ENCODE data around the gene ZNF768. TPM values are rescaled to one million over a fixed set of nuclear protein-coding genes. Genes with fewer than 3 reads are reported as not detected.
A peak's percentile ranks its signal among the peaks of the same experiment; 100 is the strongest.
"Not testable (repeated sequence)": the region's sequence is repeated elsewhere in the genome, so short reads cannot be mapped to it uniquely, and the experiment has no call there.

The ZNF768 gene
- total RNA-seq, 2 experiments from 2014 or later: 6.2 to 10.3 TPM

GRCh38 chr16:30524575-30525568 is 1.5 kb downstream of the ZNF768 start:
- Mint-ChIP-seq H3K36me3 (peaks cover 21% of the 10 kb centered on the region), H3K4me1 (peaks cover 22% of the 10 kb centered on the region), H3K27ac (no peak overlapping the region), H3K27me3 (no peaks in the 10 kb centered on the region), H3K4me3 (no peak overlapping the region), H3K9me3 (ENCODE audit: low read depth) (no peaks in the 10 kb centered on the region)
- ATAC-seq (no peak), DNase-seq (no peak)
- CTCF ChIA-PET: interaction anchor here (0.9 to 1.8 kb wide), 4 partner anchors 45 to 95 kb away, joined by 3 to 5 read pairs (median 4); partner anchors contain the start of gene DCTPP1

DNA sequence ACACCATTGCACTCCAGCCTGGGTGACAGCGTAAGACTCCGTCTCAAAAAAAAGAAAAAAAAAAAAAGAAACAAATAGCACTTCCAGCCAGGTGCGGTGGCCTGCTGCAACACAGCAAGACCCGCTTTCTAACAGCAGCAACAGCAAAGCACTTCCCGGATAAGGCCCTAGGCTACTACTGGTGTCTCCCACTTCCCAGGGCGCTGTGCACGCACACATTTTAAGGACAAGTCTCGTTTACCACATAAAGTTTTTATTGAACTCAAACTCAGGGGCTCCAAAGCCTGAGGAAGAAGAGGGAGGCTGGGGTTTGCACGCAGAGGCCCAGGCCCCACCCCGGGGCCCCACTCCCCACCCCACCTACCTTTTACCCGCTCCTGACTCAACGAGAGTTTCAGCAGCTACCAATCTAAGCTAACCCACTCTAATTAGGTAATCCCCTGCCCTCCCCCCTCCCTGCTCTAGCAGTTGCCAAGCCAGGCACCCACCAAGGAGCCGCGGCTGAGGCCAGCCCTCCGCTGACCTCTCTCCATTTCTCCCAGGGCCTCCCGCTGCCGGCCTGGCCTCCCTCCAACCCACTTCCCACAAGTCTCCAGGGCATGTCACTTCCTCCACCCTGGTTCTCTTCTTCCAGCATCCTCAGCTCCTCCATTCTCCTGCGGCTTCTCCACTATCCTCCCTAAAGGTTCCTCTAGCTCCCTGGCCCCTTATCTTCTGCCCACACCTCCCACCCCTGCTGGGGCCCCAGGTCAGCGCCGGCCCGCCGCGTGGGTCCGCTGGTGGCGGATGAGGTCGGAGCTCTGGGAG is 2.4 kb downstream of the ZNF768 start:
- Mint-ChIP-seq H3K27ac (no peak overlapping the region), H3K4me3 (no peak overlapping the region), H3K27me3 (no peaks in the 10 kb centered on the region), H3K9me3 (ENCODE audit: low read depth) (no peaks in the 10 kb centered on the region), H3K4me1 (peaks cover 27% of the 10 kb centered on the region), H3K36me3 (peaks cover 30% of the 10 kb centered on the region)
- ATAC-seq: no peak
- CTCF ChIA-PET: interaction anchor here (0.9 to 1.8 kb wide), 2 partner anchors 54 to 74 kb away, joined by 3 to 5 read pairs; no protein-coding TSS in a partner anchor
- no peak for DNase-seq

GRCh38 chr16:30522702-30523463 is 3.5 kb downstream of the ZNF768 start:
- Mint-ChIP-seq H3K4me1 (peaks cover 25% of the 10 kb centered on the region), H3K36me3 (peaks cover 38% of the 10 kb centered on the region), H3K27ac (peak overlapping the region; percentile 54)
- H3K27me3 Mint-ChIP-seq; ATAC-seq; DNase-seq; H3K4me3 Mint-ChIP-seq; H3K9me3 Mint-ChIP-seq (ENCODE audit: low read depth): not testable (repeated sequence)
- CTCF ChIA-PET: interaction anchor here (0.9 to 1.3 kb wide), 2 partner anchors 24 to 93 kb away, joined by 4 to 5 read pairs; partner anchors contain the start of gene DCTPP1

DNA sequence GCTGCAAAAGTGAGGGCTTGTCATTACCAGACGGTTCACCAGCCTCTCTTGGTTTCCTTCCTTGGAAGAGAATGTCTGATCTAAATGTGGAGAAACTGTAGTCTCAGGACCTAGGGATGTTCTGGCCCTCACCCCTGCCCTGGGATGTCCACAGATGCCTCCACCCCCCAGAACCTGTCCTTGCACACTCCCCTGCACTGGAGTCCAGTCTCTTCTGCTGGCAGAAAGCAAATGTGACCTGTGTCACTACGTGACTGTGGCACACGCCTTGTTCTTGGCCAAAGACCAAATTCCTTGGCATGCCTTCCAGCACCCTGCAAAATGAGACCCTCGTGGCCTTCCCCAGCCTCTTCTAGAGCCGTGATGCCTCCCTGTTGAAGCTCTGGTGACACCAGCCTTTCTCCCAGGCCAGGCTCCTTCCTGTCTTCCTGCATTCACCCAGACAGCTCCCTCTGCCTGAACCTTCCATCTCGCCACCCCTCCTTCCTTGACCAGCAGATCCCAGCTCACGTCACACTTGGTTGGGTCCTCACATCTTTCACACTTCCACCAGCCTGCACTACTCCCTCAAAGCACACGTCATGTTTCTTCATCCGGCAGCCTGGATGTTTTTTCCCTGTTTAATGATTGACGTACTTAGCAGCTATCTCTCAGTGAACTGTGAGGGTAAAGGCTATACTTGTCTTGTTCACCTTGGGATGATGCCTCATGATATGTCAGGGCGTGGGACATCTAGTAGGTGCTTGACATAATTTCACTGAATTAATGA is 4.3 kb downstream of the ZNF768 start:
- Mint-ChIP-seq H3K36me3 (peaks cover 46% of the 10 kb centered on the region), H3K27ac (peak overlapping the region; percentile 25), H3K4me1 (peaks cover 26% of the 10 kb centered on the region), H3K27me3 (no peaks in the 10 kb centered on the region), H3K4me3 (no peak overlapping the region), H3K9me3 (ENCODE audit: low read depth) (no peaks in the 10 kb centered on the region)
- DNase-seq (no peak), ATAC-seq (no peak)
- CTCF ChIA-PET: interaction anchor here (1.3 kb wide), 1 partner anchor 92 kb away, joined by 5 read pairs; the partner anchor contains the start of gene DCTPP1

- Mint-ChIP-seq H3K9me3 (ENCODE audit: low read depth) (no peaks in the 10 kb centered on the region), H3K4me3 (no peak overlapping the region), H3K27me3 (no peaks in the 10 kb centered on the region), H3K27ac (no peak overlapping the region), H3K4me1 (peaks cover 31% of the 10 kb centered on the region), H3K36me3 (peaks cover 52% of the 10 kb centered on the region)
- CTCF ChIA-PET: no interaction called here
- DNase-seq: no peak
- ATAC-seq: no peak
These were observed 4.9 kb downstream of the ZNF768 start for GRCh38 chr16:30521476-30521872.

DNA sequence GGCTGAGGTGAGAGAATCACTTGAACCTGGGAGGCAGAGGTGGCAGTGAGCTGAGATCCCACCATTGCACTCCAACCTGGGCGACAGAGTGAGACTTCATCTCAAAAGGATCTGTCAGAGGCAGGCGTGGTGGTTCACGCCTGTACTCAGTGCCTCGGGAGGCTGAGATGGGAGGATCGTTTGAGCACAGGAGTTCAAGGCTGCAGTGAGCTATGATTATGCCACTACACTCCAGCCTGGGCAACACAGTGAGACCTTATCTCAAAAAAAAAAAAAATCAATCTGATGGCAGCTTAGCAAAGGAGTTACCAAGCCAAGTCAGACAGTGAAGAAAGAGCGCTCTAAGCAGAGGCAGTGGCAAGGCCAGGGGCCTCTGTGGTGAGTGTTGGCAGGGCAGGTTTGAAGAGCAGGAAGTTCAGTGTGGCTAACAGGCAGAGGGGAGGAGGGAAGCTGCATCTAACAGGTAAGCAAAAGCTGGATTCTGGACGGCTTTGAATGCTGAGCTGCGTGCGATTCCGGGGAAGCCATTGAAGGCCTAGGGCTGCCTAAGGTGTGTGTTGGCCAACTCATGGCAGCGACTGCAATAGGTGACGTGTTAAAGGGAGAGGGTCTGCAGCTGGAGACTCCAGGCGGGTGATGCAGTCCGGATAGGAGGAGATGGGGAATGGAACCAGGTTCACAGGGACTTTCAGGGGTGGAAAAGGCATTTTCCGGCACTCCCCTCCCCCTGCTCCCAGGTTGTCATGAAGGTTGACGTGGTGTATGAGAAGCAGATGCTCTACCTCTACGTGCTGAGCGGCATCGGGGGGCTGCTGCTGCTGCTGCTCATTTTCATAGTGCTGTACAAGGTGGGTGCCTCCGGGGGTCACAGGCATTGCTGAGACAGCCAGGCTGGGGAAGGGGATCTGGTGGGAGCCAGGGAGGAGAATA is 7.0 kb downstream of the ZNF768 start:
- Mint-ChIP-seq H3K4me3 (no peak overlapping the region), H3K9me3 (ENCODE audit: low read depth) (no peaks in the 10 kb centered on the region), H3K27ac (peak overlapping the region; percentile 63), H3K4me1 (peaks cover 37% of the 10 kb centered on the region), H3K27me3 (no peaks in the 10 kb centered on the region), H3K36me3 (peaks cover 69% of the 10 kb centered on the region)
- DNase-seq (no peak), ATAC-seq (no peak)
- CTCF ChIA-PET: interaction anchor here (0.7 to 1.2 kb wide), 3 partner anchors 70 to 96 kb away, joined by 3 read pairs; partner anchors contain the start of gene DCTPP1

GRCh38 chr16:30518552-30518951 is 7.8 kb downstream of the ZNF768 start:
- Mint-ChIP-seq H3K4me1 (peaks cover 37% of the 10 kb centered on the region), H3K27me3 (no peaks in the 10 kb centered on the region), H3K27ac (peak overlapping the region; percentile 63), H3K4me3 (no peak overlapping the region), H3K36me3 (peaks cover 74% of the 10 kb centered on the region), H3K9me3 (ENCODE audit: low read depth) (no peaks in the 10 kb centered on the region)
- DNase-seq (no peak), ATAC-seq (no peak)
- CTCF ChIA-PET: interaction anchor here (1.2 to 1.3 kb wide), 3 partner anchors 53 to 97 kb away, joined by 3 read pairs; partner anchors contain the start of genes DCTPP1 and ZNF688

DNA sequence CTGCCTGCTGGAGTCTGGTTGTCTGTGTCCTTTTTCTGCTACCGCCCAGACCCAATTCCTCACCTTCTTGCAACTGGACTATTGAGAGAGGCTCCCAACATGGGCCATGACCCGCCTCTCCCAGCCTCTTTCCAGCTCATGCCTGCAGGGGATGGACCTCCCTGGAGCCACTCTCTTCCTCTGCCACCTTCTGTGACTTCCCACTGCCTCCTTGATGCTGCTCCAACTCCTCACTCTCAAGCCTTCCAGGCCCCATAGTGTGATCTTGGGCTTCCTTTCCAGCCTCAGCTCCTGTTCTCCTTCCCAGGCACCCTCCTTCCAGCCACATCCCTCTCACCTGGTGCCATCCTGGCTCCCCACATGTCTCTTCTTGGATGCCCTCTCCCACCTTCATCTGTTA is 11.1 kb downstream of the ZNF768 start:
- H3K9me3 Mint-ChIP-seq (ENCODE audit: low read depth): no peaks in the 10 kb centered on the region
- CTCF ChIA-PET: interaction anchor here (0.7 kb wide), 1 partner anchor 10 kb away, joined by 3 read pairs; no protein-coding TSS in a partner anchor
- no peak for ATAC-seq
- no peak for DNase-seq
- H3K4me1 Mint-ChIP-seq: peaks cover 42% of the 10 kb centered on the region
- H3K4me3 Mint-ChIP-seq: no peak overlapping the region
- peaks cover 86% of the 10 kb centered on the region for H3K36me3 Mint-ChIP-seq
- H3K27ac Mint-ChIP-seq: peak overlapping the region; percentile 7
- H3K27me3 Mint-ChIP-seq: no peaks in the 10 kb centered on the region

DNA sequence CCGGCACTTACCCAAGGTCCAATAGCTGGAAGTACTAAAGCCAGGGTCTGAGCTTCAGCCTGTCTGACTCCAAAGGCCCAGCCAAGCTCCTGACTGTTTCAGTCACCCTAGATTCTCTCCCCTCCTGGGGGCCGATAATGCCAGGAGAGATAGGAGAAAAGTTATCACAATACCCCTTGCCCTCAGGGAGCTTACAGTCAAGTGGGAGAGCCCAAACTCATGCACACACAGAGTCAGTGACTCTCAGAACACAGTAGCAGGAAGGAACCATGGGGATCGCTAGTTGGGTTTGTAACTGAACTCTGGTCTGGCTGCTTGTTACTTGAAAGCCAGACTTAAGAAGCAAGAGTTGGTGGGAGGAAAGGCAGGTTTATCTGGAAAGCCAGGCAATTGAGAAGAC is 14.9 kb downstream of the ZNF768 start:
- DNase-seq: no peak
- peaks cover 23% of the 10 kb centered on the region for H3K4me1 Mint-ChIP-seq
- no peaks in the 10 kb centered on the region for H3K27me3 Mint-ChIP-seq
- ATAC-seq: no peak
- CTCF ChIA-PET: interaction anchor here (1.1 to 2.2 kb wide), 3 partner anchors 38 to 82 kb away, joined by 3 to 6 read pairs (median 3); partner anchors contain the start of gene DCTPP1
- no peak overlapping the region for H3K4me3 Mint-ChIP-seq
- no peak overlapping the region for H3K27ac Mint-ChIP-seq
- peaks cover 78% of the 10 kb centered on the region for H3K36me3 Mint-ChIP-seq
- no peaks in the 10 kb centered on the region for H3K9me3 Mint-ChIP-seq (ENCODE audit: low read depth)

DNA sequence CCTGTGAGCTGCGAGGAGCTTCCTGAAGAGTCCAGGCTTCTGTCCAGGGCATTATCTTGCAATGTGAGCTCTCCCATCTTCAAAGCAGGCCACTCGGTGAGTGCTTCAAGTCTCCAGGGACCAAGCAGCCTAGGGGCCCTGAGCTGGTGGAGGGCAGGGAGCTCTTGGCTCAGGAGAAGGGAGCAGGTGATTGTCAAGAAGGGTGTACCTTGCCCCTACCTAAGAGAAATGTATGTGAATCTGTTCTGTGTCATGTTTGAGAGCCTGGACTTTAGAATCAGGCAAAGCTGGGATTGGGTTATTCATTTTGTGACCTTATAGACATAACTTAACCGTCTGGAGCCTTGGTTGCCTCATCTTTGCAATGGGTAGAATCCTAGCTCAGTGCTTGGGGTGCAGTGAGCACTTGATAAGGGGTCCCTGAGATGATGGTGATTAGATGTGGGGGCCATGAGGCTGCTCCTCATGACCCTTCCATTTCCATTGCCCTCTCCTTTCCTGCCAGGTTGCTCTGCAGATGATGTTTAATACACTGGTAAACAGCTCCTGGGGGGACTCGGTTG is 15.9 kb downstream of the ZNF768 start:
- DNase-seq (no peak), ATAC-seq (no peak)
- Mint-ChIP-seq H3K9me3 (ENCODE audit: low read depth) (no peaks in the 10 kb centered on the region), H3K36me3 (peaks cover 73% of the 10 kb centered on the region), H3K4me1 (peaks cover 18% of the 10 kb centered on the region), H3K27me3 (no peaks in the 10 kb centered on the region), H3K27ac (no peak overlapping the region), H3K4me3 (no peak overlapping the region)
- CTCF ChIA-PET: interaction anchor here (0.8 to 2.2 kb wide), 6 partner anchors 13 to 92 kb away, joined by 3 to 6 read pairs (median 4); partner anchors contain the start of gene DCTPP1
